CD4-positive, alpha-beta T cell treated with Interleukin-12 subunit alpha and Interleukin-12 subunit beta, for 1 hour (primary cell): Measurements from ENCODE around the gene CALCOCO1.
"Not testable (repeated sequence)": the region's sequence is repeated elsewhere in the genome, so short reads cannot be mapped to it uniquely, and the experiment has no call there.

ENCODE experiments used
- DNase-seq: peaks from one replicate; pipeline ENCODE4 v3.0.0-alpha.2; 2020

Gene CALCOCO1, protein sequence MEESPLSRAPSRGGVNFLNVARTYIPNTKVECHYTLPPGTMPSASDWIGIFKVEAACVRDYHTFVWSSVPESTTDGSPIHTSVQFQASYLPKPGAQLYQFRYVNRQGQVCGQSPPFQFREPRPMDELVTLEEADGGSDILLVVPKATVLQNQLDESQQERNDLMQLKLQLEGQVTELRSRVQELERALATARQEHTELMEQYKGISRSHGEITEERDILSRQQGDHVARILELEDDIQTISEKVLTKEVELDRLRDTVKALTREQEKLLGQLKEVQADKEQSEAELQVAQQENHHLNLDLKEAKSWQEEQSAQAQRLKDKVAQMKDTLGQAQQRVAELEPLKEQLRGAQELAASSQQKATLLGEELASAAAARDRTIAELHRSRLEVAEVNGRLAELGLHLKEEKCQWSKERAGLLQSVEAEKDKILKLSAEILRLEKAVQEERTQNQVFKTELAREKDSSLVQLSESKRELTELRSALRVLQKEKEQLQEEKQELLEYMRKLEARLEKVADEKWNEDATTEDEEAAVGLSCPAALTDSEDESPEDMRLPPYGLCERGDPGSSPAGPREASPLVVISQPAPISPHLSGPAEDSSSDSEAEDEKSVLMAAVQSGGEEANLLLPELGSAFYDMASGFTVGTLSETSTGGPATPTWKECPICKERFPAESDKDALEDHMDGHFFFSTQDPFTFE

DNA sequence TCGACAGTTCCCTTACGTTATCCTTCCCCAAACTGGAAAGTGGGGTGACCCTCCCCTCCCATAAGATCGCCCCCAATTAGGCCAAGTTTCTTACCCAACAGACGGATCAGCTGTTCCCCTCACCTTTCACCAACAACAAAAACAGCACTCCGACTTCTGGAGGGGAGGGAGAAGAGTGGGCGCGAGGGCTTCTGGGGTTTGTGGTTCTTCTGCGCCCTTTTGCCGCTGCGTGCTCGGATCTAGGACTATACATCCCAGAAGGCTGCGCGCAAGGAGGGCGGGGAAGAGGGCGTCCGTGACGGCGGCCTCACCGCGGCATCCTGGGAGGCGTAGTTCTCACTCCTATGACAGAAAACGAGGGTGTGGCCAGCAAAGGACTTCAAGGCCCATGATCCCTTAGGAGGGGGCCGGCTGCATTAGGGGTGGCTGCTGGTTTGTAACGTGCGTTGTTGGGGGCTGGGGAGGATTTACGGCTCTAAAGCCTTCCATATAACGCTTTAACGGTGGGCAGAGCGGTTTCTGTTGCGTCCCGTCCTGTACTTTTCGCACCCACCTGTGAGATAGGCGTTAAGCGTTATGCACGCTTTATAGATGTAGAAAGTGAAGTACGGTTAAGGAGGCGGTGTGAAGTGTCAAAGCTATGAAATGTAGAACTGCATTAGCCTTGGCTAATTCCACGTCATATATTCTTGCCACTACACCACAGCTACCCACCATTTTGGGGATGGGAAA, at the start of gene CALCOCO1:
CALCOCO1 (minus strand) TSS at position 143 of the 732 bp plus-strand sequence. CDS start 2,210 bp downstream, outside the sequence.
- DNase-seq: peak; percentile 97

DNA sequence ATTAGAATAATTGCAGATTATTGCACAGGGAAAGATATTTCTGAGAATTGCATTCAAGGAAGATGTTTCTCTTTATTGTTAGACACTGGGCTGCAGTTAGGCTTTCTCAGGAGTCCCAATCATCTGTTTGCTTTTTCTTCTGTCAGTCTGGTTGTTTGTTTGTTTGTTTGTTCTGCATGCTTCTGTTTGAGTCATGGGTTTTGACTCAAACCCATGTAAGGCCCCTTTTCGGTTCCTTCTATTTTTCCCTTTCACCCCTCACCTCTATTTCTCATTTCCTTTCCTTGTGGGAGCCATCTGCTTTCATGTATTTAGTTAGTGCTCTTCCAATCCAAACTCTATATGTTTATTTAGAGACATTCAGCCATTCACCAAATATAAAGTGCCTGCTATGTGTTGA, 49.6 kb upstream of the CALCOCO1 start:
- DNase-seq: no peak

DNA sequence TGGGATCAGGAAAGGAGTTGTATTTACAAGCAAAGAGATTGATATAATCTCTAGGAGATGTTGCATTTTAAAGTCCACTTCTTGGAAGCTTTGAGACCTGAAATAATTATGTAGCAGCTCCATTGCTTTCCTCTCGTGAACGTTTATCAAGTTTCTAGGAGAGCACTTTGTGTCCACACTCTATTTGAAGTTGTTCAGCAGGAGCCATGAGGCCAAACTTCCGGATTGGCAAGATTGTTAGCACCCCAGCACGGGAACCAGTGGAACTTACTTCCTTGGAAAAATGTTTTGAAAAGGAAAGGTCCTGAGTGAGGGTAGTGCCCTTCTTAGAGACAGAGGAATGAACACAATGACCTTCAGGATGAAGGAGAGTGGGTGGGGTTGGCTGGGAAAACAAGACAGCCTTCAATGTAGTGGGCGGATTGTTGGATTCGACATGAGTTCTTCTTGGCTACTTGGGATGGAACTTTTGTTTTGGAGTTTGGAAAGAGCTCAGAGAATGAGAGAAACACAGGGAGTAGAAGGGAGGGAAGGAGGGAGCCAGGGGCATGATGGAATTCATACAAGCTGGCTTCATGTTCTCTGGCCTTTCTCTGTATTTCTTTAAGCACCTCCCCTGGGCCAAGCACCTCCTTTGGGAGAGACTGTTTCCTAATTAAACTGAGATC, 48.4 kb upstream of the CALCOCO1 start:
- DNase-seq: no peak

DNA sequence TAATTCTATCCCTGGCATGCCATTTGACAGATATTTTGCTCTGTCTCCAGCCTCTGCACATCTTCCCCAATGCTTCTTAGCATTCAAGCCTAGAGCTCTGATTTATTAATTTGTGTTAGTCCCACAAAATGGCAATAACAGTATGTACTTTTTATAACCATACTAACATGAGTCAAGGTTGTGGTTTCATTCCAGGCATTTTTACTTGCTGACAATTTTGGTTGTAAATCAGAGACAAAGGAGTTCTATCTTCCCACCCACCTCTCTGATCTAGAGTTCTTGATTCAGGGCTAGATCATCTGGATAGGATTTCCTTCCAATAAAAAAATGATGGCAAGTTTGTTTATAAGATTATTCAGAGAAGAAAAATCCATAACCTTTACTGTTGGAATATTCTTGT, 43.0 kb upstream of the CALCOCO1 start:
- DNase-seq: no peak

DNA sequence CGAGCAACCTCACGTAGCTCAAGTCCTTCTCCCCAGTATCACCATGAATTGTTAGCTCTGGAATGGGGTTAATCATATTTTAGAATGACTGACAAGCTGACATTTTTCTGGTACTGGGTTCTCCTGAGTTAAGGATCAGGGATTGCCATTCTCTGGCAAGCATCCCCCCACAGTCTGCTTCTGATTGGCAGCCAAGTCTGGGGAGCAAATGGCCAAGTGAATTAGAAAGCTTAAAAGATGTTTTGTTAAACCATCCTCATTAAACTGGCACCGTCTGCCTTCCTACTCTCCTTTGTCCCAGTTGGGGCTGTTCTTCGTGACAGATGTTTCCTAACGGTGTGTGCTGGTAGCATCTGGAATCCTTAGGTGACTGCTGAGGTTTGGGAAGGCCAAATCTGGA, 41.7 kb upstream of the CALCOCO1 start:
- DNase-seq: no peak

DNA sequence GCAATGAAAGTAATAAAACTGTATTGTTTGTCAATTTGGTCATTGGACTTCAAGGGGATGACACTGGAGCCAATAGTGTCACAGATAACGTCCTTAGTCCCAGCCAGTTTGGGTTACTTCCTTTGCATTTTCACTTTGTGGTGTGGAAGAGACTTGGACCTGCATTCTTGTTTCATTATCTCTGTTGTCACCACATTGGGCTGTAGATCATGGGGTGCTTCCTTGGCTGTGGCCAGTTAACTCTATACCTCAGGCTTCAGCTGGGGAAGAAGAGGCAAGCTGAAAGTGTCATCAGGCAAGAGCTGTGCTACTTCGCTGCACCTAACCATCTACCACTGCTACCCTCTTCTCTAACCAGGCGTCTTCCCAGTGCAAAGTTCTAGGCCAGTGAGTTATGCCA, 39.6 kb upstream of the CALCOCO1 start:
- no peak for DNase-seq

DNA sequence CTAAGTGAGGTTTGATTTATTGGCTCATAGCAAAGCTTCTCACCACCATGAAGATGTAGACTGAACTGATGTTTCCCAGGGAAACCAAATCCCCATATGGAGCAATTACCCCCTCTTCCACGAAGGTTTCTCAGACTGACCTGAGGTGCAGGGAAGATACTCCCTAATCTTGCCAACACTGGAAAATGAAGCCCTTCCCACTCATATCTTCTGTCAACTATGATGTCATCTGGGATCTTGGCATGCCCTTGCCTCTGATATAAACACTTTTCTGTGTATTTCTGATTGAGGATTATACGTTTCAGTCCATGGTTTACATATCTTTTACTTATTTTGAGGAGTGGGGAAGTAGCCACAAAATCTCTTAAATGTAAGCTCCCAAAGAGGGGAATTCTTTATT, 38.6 kb upstream of the CALCOCO1 start:
- no peak for DNase-seq

DNA sequence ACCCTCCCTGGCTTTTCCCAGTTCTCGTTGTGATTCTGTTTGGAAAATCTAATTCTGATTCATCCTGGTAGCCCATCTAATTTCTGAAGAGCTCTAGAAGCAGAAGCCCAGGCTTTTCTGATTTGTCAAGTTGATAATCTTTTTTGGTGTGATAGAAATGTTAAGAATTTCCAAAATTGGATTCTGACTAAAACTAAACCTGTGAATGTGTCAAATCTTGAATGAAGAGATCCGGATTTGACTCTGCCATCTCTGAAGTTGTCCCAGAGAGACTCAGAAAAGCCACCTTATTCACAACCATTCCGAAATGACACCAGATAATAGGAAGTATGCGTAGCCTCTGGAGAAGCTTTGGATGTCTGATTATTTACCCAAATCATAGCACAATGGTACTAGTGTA, 37.4 kb upstream of the CALCOCO1 start:
- no peak for DNase-seq

DNA sequence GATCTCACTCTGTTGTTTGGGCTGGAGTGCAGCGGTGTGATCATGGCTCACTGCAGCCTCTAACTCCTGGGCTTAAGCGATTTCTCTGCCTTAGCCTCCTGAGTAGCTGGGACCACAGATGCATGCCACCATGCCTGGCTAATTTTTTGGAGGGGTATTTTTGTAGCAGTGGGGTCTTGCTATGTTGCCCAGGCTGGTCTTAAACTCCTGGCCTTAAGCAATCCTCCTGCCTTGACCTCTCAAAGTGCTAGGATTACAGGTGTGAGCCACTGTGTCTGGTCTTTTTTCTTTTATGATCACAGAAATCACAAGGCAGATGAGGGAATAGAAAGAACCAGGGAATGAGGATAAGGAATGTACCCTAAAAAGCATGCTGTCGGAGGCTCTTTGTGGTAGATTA, 35.5 kb upstream of the CALCOCO1 start:
- DNase-seq: not testable (repeated sequence)

DNA sequence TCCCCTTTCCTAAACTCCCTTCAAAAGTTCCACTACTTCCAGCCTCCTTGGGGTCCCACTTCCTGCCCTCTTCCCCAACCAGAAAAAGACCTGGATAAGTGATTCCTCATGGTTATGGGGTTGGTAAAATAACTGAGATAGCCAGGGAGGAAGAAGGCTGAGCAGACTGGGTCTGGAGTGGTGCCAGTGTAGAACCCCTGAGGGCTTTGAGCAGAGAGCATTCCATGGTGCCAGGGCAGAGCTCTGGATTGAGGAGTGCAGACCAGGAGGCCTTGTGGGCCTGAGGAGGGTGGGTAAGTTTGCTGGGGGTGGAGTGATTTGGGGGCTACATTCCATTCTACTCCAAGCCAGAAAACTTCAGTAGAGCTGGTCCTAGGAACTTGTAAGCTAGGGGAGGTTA, 34.1 kb upstream of the CALCOCO1 start:
- no peak for DNase-seq

DNA sequence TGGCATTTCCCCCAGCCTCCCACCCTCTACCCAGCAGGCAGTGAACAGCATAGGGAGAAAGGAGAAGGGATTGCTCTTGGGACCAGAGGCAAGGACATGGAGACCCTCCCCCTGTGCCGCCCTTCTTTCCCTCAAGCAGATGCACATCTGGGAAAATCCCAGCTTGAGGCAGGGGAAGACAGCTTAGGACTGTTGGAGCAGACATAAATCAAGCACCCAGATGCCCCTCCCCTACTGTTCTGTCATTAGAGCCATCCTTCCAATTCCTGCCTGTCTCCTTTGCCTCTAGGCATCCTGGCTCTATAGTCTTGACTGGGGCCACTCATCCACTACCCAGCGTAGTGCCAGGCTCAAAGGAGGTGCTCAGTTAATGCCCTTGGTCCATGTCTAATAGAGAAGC, 32.0 kb upstream of the CALCOCO1 start:
- no peak for DNase-seq

DNA sequence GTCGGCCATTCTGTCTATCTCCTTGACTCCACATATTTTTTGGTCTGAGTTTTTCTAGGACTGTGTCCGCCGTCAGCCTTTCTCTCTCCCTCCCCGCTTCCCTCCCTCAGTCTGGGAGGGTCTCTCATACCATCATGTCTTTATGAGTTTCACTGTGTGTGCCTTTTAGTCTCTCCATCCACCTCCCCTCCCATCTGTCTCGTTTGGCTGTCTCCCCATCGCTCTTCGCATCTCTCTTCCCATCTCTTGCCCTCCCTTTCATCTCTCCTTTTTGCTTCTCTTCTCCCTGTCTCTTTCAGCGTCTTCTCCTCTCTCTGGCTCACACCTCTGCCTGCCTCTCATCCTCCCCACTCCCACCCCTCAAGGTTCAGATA, 31.5 kb upstream of the CALCOCO1 start:
- no peak for DNase-seq

DNA sequence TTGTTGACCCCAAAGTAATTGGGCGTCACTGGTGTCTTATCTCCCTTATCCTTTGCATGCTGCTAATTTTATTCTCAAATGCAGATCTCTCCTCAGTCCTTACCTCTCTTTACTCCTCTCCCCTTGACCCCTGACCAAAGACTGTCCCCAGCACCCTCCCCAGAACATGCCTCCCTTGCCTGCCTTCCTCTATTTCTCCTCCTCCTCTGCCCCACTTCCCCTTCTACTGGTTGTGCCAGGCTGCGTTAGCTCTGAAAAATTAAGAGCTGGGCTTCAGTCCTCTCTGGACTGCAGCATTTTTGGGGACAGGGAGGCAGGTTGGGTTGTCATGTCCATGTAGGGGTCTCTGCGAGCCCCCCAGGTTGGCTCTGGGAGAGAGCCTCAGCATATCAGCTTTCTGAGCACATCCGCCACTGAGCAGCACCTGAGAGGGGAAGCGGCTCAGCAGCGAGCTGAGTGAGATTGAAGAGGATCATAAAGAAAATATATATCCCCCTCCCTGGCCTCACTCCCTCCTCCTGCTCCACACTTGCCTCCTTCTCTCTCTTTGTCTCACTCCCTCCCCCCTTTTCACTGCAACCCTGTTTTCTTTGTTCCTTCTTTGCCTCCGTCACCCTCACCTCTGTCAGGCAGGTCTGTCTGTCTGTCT, 31.0 kb upstream of the CALCOCO1 start:
- DNase-seq: no peak

DNA sequence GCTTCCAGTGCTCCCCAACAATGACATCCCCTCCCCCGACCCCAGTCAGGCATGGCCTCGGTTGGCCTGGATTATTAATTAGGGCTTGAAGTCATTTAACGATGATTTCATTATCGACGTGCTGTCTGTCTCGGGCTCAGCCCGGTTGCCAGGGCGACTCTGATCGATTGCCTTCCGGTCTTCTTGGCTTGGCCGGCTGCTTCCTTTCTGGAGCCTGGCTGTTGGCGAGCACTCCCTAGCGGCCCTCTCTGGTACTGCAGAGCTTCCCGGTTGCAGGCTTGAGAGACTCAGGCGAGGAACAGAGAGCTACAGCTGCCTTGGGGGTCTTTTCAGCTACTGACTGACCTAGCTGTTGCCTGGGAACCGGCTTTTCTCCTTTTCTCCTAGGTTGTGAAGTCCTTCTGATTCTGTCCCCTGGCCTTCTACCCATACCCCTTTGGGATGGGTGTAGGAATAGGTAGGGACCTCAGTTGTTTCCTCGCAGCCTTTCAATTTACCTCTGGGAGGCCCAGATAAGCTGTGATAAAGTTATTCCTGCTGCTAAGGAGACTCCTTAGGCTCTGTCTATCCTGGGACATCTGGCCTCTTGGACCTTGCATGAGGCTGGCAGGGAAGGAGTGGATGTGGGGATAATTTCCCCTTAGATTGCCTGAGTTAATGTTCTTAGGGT, 30.0 kb upstream of the CALCOCO1 start:
- DNase-seq: peak; percentile 83

DNA sequence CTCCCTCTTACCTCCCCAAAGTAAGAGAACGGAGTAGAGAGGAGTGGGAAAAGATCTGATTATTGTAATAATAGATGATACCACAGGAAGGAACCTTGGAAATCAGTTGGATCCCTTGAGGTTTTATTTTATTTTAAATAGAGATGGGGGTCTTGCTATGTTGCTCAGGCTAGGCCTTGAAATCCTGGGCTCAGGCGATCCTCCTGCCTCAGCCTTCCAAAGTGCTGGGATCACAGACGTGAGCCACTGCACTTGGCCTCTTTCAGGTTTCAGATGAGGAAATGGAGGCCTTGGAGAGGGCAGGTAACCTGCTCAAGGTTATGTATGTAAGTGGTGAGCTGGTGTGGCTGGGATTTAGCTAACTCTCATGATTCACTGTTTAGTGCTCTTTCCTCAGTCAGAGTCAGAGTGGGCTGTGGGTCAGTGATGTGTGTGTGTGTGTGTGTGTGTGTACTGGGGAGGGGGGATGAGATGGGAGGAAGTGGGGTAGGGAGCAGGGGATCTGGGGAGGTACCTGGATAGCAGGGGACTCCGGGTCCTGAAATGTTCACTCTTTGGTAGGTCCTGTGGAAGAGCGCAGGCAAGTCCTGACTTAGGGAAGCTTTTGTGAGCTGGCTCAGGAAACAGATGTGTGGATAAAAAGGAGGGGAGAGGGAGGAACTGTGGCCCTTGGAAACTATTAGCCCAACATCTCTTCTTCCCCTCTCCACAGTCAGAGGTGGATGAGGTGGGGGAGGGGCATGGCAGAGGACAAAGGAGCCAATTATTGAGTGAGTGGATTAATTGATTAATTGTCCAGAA, 29.2 kb upstream of the CALCOCO1 start:
- DNase-seq: no peak

DNA sequence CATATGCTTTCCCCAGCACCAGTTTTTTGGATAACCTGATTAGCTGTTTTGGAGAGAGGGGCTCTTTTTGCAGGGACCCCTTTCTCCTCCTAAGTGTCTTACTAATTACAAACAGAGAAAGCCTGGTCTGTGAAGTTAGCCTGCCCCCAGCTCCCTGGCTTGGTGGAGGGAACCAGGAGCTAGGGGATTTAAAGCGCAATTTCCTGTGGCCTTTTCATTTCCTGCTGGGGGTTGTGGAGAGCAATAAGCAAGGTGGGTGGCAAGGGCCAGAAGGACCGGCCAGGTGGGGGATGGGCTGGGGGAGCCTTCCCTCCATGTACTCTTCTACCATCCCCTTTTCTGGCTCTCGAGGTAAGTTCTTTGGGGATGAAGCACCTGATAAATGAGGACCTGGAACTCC, 28.6 kb upstream of the CALCOCO1 start:
- DNase-seq: no peak

DNA sequence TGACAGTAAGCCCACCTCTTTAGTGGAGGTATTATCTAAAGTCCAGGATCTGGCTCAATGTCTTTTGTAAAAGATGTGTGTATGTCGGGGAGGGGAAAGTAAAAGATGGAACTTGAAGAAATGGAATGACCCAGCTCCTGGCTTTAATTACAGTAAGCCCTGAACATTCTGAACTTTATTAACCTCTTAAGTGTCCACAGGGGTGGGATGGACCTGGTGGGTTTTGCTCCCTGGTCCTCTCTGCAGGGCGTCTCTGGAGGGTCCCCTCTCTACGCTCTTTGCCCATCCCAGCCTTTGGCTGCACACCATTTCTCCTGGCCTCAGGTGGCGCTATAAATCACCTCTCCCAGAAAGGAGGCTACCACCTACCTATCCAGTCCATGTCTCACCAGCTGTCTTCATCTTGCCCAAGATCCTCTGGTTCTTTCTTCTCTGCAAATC, 28.2 kb upstream of the CALCOCO1 start:
- DNase-seq: no peak

DNA sequence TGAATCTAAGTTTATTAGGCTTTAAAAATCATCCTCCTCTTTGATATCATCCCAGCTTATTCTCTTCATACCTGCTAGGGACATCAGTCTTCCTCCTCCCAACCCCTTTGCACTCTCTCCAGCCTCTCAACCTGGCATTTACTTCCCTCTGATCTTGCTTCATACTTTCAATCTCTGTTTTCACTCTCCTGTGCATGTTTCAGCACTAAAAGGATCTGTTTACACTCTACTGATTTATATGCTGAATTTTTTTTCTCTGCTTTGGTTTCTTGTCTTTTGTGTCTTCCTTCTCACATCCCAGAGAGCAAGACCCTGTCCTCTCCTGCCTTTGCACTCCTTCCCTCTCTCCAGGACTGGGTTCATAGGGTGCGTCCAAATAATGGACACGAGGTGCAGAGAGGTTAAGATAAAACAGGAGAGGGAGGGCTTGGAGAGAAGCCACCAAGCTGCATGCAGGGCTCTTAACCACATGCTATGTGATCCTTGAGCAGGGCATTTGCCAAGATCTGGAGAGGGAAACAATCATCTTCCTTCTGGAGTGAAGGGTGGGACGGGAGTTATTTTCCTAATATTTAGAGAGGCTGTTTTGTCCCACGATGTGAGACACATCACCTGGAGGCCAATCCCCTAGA, 27.5 kb upstream of the CALCOCO1 start:
- no peak for DNase-seq

DNA sequence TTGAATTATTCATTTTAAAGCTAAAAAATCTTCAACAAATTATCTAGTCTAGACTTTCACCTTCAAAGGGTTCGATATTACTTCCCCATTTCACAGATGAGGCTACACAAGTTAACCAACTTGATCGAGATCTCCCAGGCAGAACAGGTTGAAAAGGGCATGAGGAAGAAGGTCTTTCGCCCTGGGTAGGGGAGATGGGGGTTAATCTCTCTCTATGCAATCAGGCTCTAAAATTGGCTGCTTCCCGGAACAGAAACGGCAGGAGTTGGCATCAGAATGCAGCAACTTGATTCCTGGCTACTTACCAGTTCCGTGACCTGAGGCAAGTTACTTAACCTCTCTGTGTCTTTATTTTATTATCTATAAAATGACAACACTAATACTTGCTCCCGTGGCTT, 26.9 kb upstream of the CALCOCO1 start:
- no peak for DNase-seq

DNA sequence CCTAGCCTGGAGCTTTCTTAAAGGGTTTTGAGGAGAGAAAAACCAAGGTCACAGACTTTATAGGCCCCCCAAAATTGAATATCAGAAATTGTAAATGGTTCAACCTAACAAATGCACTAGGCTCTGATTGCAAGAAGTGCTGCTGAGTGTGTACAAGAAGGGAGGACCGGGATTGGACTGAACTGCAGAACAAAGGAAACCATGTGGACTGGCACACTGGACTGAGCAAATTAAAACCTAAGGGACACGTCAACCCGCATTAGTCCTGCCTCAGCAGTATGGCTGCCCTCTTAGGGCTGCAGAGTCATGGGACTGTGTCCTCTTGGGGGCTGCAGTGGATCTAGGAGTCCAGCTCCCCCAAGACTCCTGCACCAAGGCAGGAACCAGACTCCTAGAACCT, 25.4 kb upstream of the CALCOCO1 start:
- no peak for DNase-seq

DNA sequence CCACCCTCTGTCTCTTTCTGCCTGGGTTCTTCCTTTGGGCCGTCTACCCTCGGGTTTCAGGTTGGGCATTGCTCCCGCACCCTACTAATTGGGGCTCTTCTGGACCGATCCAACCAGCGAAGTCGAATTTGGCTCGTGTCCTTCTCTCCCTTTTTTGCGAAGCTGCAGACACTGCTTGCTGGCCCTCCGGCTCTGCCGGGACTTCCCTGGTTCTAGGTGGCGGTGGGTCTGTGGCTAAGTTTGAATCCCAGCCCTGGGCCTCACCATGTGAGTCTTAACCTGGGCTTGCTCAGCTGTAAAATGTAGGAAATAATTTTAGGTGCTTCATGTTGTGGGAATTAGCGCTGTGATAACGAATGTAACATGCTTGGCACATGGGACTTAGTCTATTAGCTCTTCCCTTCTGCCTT, 24.9 kb upstream of the CALCOCO1 start:
- DNase-seq: no peak
